NCI-H1092 (cell line): Measurements from ENCODE around the gene FAM156A.
A peak's percentile ranks its signal among the peaks of the same experiment; 100 is the strongest.
"Not testable (repeated sequence)": the region's sequence is repeated elsewhere in the genome, so short reads cannot be mapped to it uniquely, and the experiment has no call there.

Source experiments
- DNase-seq: peaks from one replicate; lab custom pipeline; 2025; lab: John Stamatoyannopoulos, UW

FAM156A gene

DNA sequence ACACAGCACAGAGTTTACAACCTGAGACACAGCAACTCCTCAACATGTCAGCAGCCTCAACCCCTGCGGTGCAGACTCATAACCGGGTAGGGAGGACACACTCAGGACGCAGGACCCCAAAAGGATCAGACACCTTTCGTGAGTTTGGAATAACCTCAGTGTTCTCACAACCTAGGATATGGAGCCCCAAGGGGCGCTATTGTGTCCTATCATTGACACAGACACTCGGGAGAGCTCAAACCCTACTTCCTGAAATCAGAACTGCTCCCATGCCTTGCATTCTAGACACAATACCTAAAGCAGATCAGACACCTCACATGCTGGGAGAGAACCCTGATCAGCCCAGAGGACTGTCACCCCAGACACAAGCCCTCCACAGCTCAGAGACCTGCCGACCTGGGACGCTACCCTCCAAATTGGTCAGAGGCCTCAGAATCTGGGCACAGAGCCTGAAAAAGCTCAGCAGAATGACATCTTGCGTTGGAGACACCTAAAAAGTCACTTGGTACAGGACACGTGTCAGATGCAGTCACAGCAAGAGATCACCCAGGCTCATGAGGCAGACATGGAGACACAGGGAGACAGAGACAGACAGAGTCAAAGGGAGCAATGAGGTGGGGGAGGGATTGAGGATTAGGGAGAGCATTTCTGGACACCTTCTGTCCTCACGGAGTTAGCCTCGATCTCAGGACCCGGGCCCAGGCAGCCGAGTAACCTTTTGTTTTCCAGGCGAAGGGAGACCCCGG, 8.8 kb upstream of the FAM156A start:
- DNase-seq, result not testable (repeated sequence)

DNA sequence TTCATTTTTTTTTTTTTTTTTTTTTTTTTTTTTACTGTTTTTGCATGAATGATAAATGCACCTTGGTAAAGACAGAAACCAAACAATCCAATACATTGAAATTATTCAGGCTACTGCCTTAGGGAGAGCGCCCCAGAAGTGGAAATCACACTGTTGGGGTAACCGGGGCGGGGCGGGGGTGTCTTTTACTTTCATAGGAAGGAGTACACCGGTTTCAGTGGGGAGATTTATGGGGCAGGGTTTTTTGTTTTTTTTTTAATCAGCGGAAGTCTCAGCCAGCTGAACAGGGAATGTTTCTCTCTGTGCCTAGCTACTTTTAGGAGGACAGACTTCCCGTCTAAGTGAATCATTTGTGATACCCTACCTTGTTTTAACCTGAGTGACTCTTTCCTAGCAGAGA, 643 bp upstream of the FAM156A start:
- DNase-seq, result not testable (repeated sequence)

DNA sequence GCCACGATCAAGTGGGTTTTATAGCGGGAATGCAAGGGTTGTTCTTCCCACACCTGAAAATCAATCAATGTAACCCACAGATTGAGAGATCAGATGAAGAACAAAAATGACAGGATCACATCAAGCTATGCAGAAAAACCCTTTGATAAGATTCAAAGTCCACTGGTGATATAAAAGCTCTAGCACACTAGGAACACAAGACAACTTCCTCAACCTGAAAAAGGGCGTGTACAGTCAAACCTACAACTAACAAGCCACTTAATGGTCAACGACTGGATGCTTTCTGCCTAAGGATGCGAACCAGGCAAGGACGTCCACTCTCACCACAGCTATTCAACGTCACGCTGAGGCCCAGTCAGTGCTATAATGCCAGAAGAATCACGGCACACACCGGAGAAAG, 8.4 kb downstream of the FAM156A start:
- not testable (repeated sequence) for DNase-seq

DNA sequence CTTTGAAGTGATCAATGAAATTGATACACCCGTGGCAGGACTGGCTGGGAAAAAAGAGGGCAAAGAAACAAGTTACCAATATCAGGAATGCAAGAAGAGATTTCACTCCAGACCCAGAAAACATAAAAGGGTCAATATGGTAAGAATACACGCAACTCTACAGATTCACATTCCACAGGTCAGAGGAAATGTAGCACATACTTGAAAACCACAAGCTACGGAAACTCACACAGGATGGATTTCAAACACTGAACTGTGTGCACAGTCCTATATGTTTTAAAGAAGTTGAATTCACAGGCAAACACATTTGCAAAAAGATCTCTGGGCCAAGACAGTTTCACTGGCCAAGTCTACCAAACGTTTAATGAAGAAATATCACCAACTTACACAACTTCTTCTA, 9.0 kb downstream of the FAM156A start:
- DNase-seq, result not testable (repeated sequence)

DNA sequence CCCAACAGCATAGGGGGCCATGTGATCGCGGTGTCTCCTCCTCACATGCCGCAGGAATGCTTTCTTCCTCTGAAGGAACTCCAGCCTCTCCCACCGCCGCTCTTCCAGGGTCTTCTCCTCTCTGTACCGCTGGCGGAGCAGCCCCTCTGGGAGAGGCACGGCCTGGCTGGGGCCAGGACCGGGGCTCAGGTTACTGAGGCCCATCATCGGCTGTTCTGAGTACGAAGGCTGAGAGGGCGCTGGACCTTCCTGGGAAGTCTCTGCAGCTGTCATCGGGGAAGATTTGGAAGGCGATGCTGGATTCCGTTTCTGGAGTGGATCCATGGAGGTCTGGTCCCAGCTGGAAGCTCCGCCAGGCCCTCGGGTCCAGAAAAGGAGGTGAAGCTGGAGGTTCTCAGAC, 10.1 kb downstream of the FAM156A start:
- DNase-seq, result not testable (repeated sequence)

DNA sequence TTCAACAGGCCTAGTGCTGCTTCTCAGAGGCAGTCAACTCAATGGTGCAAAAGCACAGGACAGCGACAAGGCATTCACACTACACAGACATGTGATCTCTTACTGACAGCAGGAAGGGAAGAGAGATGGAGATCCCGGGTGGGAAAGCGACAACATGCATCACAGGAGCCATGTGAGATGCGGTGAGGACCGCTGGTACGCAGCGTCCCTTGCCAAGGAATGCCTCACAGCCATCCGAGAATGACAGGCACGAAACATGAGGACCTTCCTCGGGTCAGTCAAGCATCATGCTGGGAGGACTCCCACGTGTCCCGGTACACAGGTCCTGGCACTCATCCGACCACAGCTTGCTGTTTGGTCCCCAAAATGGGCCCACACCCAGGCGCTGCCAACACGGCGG, 10.8 kb downstream of the FAM156A start:
- not testable (repeated sequence) for DNase-seq

DNA sequence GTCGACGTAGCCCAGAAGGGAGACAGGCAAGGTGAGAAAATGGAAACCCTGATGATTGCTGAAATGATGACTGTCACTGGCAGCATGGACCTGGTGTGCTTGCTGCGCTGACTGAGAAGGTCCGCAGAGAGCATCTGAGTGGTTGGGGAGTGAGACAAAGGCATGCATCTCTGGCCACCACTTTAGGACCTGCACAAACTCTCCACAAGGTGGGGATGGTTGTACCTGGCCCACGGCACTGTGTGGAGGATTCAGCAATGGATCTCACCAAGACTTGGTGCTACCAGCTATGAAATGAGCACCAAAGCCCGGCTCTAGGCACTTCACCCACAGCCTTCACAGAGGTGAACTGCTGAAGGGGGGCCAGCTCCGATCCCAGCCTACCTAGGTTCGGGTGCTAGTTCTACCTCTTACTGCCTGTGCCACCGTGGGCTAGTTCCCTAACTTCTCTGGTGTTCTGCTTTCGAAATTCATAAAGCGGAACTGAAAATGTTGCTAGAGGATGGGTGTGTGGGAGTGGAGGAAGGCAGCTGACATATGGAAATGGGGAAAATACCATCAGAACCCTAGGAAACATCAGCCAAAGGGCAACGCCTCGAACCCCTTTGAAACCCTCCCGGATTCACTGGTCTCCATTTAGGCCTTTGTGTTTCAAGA, 12.4 kb downstream of the FAM156A start:
- not testable (repeated sequence) for DNase-seq

DNA sequence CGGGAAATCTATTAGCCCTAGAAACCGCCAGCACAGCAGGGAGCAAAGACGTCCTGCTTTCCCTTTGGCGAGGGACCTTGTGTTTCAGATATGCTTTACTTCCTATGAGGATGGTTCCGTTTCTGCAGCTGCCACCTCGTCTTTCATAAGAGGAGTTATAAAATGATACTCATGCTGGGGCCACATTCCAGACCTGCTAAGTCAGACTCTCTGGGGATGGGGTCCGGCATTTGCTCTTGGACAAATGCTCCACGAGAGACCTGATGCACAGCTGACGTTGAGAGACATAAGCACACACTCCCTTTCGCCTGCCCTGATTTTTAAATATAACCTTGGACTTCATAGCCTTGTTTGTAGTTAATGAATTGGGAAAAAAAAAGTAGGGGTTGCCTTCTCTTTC, 16.6 kb downstream of the FAM156A start:
- DNase-seq, result not testable (repeated sequence)

DNA sequence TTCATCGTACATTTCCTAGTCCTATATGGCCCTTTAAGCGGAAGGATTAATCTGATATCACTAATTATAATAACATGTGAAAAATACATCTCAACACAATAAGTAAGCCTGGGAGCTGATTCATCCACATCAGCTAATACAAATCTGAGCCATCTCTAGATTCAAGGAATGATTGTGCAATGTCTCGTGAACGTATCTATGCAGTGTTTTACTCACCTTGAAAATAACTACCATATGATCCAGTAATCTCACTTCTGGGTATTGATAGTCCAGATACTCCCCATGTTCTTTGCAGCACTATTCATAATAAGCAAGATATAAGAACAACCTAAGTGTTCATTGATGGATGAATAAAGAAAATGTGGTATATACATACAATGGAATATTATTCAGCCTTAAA, 17.6 kb downstream of the FAM156A start:
- DNase-seq, result not testable (repeated sequence)

DNA sequence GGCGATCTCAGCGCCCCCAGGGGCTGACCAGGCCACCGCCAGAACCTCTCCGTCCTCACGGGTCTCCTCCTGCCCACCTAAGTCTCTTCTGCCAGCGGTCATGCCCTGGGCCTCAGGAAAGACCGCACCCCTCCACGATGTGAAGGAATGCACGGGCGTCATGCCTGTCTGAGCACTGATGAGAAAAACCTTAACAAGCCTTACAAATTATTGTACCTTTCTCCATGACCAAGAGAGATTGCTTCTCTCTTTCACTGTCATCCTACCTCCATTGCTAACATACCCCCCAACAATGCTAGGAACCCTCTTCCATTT, 22.9 kb downstream of the FAM156A start:
- not testable (repeated sequence) for DNase-seq

DNA sequence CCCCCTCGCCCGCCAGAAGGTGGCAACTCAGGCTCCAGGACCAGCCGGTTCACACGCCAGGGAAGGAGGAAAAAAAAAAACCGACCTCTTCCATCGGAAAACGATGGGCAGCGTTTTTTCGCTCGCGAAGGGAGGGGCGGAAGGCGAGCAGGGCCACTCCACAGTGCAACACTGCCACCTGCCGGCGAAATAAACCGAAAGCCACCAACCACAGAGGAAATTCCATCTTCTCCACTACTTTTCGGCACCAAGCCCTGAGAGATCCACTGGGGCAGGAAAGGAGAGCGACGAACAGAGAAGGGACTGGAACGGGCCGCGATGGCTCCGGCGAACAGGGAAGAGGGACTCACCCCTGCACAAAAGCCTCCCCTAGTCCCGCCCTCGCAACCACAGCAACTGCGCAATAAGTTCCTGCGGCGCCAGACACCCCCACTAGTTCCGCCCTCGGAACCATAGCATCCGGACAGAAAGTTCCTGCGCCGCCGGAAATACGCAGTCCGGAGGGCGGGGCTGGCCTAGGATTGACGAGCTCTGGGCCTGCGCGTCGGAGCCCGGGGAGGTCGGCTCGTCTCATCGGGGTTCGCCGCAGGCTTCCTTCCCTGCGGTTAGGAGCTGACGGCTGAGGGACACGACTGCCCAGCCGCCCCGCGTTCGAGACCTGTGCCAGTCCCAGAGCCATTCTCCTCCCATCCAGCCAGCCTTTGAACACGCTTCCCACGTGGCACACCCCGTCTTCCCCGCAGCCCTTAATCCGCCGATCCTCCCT, 23.4 kb downstream of the FAM156A start:
- DNase-seq, result peak; percentile 92

DNA sequence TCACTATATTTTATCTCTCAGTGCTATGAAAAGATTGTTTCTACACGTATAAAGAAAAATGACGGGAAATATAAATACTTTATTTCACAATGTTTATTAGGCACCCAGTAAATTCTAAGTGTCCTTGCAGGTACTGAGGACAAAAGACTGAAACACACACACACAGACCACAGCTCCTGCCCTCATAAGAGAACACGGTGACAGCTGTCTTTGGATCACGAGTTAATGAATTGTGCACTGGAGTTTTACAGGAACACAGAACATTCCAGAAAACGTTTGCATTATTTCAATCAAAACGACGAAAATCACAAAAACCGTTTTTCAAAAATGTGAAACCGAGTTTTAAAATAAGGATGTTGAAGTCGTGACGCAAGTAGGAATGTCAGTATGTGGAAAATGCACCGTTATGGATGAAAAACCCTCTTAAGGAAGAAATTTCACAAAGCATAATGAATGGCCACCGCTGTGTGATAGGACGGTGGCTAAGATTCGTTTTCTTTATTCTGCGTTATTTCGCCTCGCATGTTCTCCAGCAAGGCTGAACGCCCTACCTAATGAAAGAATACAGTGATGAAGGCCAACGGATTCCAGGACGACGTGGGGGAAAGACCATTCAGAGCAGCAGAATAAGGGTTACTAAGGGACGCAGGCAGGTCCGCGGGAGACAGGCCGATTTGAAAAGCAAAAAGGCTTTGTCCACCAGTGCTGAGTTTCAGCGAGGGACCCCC, 24.2 kb downstream of the FAM156A start:
- DNase-seq, result no peak

DNA sequence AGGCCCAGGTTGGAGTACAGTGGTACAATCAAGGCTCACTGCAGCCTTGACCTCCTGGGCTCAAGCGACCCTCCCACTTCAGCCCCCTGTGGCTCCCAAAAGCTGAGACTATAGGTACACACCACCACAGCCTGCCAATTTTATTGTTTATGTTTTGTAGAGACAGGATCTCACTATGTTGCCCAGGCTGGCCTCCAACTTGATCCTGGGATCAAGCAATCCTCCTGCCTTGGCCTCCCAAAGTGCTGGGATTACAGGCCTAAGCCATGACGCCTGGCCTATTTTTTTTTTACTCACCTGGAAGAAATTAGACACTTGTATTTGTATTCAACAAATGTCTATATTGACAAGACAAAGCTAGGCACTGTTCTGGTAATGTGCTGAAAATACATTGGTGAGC, 25.1 kb downstream of the FAM156A start:
- DNase-seq, result no peak

DNA sequence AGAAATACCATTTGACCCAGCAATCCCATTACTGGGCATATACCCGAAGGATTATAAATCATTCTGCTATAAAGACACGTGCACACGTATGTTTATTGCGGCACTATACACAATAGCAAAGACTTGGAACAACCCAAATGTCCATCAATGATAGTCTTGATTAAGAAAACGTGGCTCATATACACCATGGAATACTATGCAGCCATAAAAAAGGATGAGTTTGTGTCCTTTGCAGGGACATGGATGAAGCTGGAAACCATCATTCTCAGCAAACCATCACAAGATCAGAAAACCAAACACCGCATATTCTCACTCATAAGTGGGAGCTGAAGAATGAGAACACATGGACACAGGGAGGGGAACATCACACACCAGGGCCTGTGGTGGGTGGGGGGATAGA, 28.1 kb downstream of the FAM156A start:
- DNase-seq, result not testable (repeated sequence)

DNA sequence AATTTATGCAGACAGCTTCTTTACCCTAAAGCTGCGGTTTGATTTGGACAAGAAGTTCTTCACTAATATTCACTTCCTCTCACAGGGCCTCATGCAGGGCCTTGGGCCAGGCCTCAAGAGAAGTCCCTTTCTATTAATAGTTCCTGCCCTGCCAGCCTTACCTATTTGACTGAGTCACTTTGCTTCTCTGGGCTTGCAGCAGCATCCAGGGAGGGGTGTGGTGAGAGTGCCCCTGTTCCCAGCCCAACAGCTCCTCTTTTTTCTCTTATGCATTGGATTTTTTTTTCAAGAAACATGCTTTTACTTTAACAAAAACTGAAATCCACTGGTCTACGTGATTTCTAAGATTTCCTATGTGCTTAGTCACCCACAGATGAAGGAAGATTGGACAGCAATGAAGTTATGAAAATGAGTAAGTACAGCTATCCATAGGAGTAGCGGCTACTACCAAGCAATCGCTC, 34.5 kb downstream of the FAM156A start:
- no peak for DNase-seq

DNA sequence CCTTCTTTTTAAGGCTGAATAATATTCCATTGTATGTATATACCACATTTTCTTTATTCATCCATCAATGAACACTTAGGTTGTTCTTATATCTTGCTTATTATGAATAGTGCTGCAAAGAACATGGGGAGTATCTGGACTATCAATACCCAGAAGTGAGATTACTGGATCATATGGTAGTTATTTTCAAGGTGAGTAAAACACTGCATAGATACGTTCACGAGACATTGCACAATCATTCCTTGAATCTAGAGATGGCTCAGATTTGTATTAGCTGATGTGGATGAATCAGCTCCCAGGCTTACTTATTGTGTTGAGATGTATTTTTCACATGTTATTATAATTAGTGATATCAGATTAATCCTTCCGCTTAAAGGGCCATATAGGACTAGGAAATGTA, 43.6 kb downstream of the FAM156A start:
- not testable (repeated sequence) for DNase-seq

DNA sequence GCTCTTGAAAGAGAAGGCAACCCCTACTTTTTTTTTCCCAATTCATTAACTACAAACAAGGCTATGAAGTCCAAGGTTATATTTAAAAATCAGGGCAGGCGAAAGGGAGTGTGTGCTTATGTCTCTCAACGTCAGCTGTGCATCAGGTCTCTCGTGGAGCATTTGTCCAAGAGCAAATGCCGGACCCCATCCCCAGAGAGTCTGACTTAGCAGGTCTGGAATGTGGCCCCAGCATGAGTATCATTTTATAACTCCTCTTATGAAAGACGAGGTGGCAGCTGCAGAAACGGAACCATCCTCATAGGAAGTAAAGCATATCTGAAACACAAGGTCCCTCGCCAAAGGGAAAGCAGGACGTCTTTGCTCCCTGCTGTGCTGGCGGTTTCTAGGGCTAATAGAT, 44.6 kb downstream of the FAM156A start:
- DNase-seq, result not testable (repeated sequence)

DNA sequence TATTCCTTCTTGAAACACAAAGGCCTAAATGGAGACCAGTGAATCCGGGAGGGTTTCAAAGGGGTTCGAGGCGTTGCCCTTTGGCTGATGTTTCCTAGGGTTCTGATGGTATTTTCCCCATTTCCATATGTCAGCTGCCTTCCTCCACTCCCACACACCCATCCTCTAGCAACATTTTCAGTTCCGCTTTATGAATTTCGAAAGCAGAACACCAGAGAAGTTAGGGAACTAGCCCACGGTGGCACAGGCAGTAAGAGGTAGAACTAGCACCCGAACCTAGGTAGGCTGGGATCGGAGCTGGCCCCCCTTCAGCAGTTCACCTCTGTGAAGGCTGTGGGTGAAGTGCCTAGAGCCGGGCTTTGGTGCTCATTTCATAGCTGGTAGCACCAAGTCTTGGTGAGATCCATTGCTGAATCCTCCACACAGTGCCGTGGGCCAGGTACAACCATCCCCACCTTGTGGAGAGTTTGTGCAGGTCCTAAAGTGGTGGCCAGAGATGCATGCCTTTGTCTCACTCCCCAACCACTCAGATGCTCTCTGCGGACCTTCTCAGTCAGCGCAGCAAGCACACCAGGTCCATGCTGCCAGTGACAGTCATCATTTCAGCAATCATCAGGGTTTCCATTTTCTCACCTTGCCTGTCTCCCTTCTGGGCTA, 48.9 kb downstream of the FAM156A start:
- DNase-seq, result not testable (repeated sequence)

DNA sequence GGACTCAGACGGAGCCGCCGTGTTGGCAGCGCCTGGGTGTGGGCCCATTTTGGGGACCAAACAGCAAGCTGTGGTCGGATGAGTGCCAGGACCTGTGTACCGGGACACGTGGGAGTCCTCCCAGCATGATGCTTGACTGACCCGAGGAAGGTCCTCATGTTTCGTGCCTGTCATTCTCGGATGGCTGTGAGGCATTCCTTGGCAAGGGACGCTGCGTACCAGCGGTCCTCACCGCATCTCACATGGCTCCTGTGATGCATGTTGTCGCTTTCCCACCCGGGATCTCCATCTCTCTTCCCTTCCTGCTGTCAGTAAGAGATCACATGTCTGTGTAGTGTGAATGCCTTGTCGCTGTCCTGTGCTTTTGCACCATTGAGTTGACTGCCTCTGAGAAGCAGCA, 50.4 kb downstream of the FAM156A start:
- not testable (repeated sequence) for DNase-seq

DNA sequence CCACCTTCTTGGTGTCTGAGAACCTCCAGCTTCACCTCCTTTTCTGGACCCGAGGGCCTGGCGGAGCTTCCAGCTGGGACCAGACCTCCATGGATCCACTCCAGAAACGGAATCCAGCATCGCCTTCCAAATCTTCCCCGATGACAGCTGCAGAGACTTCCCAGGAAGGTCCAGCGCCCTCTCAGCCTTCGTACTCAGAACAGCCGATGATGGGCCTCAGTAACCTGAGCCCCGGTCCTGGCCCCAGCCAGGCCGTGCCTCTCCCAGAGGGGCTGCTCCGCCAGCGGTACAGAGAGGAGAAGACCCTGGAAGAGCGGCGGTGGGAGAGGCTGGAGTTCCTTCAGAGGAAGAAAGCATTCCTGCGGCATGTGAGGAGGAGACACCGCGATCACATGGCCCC, 51.2 kb downstream of the FAM156A start:
- DNase-seq, result not testable (repeated sequence)

DNA sequence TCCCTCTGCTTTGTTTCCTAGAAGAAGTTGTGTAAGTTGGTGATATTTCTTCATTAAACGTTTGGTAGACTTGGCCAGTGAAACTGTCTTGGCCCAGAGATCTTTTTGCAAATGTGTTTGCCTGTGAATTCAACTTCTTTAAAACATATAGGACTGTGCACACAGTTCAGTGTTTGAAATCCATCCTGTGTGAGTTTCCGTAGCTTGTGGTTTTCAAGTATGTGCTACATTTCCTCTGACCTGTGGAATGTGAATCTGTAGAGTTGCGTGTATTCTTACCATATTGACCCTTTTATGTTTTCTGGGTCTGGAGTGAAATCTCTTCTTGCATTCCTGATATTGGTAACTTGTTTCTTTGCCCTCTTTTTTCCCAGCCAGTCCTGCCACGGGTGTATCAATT, 52.2 kb downstream of the FAM156A start:
- not testable (repeated sequence) for DNase-seq

DNA sequence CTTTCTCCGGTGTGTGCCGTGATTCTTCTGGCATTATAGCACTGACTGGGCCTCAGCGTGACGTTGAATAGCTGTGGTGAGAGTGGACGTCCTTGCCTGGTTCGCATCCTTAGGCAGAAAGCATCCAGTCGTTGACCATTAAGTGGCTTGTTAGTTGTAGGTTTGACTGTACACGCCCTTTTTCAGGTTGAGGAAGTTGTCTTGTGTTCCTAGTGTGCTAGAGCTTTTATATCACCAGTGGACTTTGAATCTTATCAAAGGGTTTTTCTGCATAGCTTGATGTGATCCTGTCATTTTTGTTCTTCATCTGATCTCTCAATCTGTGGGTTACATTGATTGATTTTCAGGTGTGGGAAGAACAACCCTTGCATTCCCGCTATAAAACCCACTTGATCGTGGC, 52.8 kb downstream of the FAM156A start:
- DNase-seq, result not testable (repeated sequence)
